Suprapubic skin (tissue), 4 donors: ENCODE results near the gene FAM153A. TPM values are rescaled to one million over a fixed set of nuclear protein-coding genes. Genes with fewer than 3 reads are reported as not detected.
A peak's percentile ranks its signal among the peaks of the same experiment; 100 is the strongest.
"Not testable (repeated sequence)": the region's sequence is repeated elsewhere in the genome, so short reads cannot be mapped to it uniquely, and the experiment has no call there.

Source experiments
- DNase-seq, 2 donors: peaks; one replicate each; pipeline ENCODE4 v3.0.0-alpha.2; 2019; ENCODE audit warnings: low spot score in 2 of 2
- H3K27ac ChIP-seq: fragments of 200-600 bp; sonication (generic); one replicate; pipeline ENCODE4 v1.5.1; 2019
- H3K27me3 ChIP-seq: fragments of 200-600 bp; sonication (generic); one replicate; pipeline ENCODE4 v1.5.1; 2019
- H3K36me3 ChIP-seq: fragments of 200-600 bp; sonication (generic); one replicate; pipeline ENCODE4 v1.5.1; 2019
- H3K4me1 ChIP-seq: fragments of 200-600 bp; sonication (generic); one replicate; pipeline ENCODE4 v1.5.1; 2019
- H3K4me3 ChIP-seq: fragments of 200-600 bp; sonication (generic); one replicate; pipeline ENCODE4 v1.5.1; 2019; ENCODE audit warnings: mild to moderate bottlenecking
- H3K9me3 ChIP-seq: fragments of 200-600 bp; sonication (generic); one replicate; pipeline ENCODE4 v1.5.1; 2019
- WGBS: methylation state at CpG from one replicate; pipeline ENCODE4 v1.1.5; 2018; 5-methylcytosine and 5-hydroxymethylcytosine counted together
- total RNA-seq, 4 donors: library from RNA; depleted of rRNA; stranded (reverse); fragments of >200 nt; gene quantifications; one replicate each; pipeline ENCODE4 v1.1.0, GENCODE V29; 2016

The FAM153A gene
- total RNA-seq, 4 donors from 2014 or later, result 8.1 to 11.8 (median 9.5) TPM

DNA sequence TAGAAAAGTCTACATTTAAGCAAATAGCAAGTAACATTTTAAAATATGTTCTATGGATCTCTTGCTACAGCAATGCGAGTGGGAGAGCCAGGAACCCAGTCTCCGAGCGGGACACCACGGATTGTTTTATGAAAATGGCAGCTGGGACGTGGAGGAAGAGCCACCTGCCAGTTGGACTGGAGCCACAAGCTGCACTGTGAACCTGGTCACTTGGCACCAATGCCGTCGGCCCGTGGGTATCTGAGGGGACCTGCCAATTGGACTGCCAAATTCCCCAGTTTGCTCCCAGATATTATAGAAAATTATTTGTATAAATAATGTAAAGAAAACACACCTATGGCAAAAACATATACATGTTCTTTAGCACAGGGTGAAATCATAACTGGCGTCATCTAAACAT lies 10.6 kb upstream of the FAM153A start:
- not testable (repeated sequence) for H3K27ac ChIP-seq, H3K27me3 ChIP-seq, H3K4me1 ChIP-seq, H3K9me3 ChIP-seq, DNase-seq, H3K36me3 ChIP-seq, H3K4me3 ChIP-seq
- WGBS, result 60% methylated on average over 3 of the region's 9 CpGs

DNA sequence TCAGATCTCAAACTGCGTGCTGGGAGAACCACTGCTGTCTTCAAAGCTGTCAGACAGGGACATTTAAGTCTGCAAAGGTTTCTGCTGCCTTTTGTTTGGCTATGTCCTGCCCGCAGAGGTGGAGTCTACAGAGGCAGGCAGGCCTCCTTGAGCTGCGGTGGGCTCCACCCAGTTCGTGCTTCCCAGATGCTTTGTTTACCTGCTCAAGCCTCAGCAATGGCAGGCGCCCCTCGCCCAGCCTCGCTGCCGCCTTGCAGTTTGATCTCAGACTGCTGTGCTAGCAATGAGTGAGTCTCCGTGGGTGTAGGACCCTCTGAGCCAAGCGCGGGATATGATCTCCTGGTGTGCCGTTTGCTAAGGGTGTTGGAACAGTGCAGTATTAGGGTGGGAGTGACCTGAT lies 8.9 kb upstream of the FAM153A start:
- not testable (repeated sequence) for H3K4me1 ChIP-seq, H3K27ac ChIP-seq, DNase-seq, H3K36me3 ChIP-seq, H3K4me3 ChIP-seq, H3K9me3 ChIP-seq, H3K27me3 ChIP-seq
- 73% methylated on average over 2 of the region's 12 CpGs for WGBS

DNA sequence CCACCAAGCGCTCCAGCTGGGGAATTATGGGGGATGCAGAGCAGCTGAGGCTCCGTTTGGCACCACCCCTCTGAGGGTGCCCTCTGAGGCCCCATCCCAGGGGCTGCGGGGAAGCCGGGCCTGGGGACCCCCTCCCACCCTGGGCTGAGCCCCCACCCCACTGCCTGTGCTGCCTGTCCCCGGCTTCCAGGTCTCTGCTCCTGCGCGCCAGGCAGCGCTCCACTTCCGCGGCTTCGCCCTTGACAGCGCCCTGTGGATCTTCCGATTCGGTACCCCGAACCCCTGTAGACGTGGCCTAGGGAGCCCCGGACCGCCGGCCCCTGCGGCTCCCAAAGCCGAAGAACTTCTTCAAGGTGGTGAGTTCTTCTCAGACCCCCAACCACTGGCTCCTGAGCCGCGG lies 530 bp downstream of the FAM153A start:
- H3K9me3 ChIP-seq, H3K36me3 ChIP-seq, H3K27ac ChIP-seq, H3K4me3 ChIP-seq, DNase-seq, H3K4me1 ChIP-seq, H3K27me3 ChIP-seq: not testable (repeated sequence)
- WGBS, result no CpG with 5 or more reads among the region's 23 CpGs

DNA sequence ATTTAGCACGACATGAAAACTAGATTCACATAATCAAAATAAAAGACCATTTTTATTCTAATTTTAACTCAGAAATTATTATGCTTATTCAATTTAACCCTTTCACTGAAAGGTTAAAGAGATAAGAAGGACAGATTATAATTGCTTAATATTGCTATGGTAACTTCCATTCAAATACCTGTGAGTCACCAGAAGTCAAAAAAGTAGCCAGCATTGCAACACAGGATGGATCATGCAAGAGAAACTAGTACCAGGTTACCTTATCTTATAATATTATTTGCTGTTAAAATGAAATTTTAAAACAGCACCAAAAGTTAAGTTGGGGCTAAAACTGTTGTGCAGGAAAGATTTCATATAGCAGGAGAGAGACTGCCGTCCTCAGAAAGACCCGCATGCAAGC lies 11.5 kb downstream of the FAM153A start:
- WGBS, result 80% methylated on average over 1 of the region's 3 CpGs
- not testable (repeated sequence) for H3K9me3 ChIP-seq, DNase-seq, H3K36me3 ChIP-seq, H3K27ac ChIP-seq, H3K27me3 ChIP-seq, H3K4me3 ChIP-seq, H3K4me1 ChIP-seq

DNA sequence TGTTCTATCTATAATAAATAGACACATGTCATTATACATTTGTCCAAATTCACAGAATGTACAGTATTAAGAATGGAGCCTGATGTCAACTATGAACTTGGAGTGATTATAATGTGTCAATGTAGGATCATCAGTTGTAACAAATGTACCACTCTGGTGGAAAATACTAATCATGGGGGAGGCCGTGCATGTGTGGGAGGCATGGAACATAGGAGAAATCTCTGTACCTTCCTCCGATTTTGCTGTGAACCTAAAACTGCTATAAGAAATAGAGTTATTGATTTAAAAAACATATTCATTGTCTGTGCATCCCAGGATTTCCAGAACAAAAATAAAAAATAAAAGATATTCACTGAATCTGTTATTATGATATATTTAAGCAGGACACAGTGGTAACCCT lies 12.1 kb downstream of the FAM153A start:
- WGBS, result 85% methylated on average over 2 of the region's 2 CpGs
- not testable (repeated sequence) for H3K36me3 ChIP-seq, H3K4me3 ChIP-seq, H3K9me3 ChIP-seq, H3K27me3 ChIP-seq, H3K4me1 ChIP-seq, H3K27ac ChIP-seq, DNase-seq

DNA sequence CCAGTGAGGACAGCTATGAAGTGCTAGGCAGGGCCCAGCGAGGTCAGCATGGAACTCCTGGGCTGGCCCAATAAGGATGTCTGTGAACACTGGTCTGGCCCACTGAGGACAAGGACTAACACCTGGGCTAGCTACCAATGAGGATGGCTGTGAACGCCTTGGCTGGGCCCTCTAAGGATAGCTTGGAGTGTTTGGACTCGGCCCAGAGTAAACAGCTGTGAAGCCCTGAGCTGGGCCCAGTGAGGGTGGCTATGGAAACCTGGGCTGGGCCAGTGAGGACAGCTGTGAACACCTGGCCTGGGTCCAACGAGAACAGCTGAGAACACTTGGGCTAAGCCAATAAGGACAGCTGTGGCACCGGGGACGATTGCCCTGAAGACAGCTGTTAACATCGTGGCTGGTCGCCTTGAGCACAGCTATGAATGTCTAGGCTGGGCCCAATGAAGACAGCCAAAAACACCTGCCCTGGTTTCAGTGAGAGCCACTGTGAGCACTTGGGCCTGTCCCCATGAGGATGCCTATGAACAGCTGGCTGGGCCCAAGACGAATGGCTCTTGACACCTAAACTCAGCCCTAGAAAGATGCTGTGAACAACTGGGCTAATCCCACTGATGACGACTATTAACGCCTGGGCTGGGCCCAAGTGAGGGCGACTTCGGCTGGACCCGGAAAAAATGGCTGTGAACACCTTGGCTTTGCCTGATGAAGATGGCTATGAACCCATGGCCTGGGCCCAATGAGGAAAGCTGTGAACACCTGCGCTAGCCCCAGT lies 18.8 kb downstream of the FAM153A start:
- not testable (repeated sequence) for H3K4me1 ChIP-seq, H3K4me3 ChIP-seq, H3K27ac ChIP-seq, H3K9me3 ChIP-seq, H3K36me3 ChIP-seq, H3K27me3 ChIP-seq
- whole genome bisulfite sequencing, result no CpG with 5 or more reads among the region's 15 CpGs
- peak in 1 of 2 donors; percentile 3 for DNase-seq

DNA sequence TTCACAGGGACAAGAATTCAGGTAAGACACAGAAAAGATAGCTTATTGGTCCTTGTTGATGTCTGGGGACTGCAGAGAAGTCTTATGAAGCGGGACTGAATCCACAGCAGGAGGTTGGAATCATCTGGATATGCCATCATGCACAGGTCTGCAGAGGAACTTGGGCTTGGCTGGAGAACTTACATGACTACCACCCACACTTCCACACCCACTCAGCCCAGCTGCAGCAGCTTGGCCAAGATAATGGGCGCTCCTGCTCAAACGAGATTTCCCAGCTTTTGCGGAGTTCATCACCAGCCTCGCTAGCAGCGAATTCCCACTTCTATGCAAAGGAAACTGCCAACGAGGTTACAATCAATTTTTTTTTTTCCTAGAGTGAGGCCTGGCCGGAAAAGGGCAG lies 21.7 kb downstream of the FAM153A start:
- not testable (repeated sequence) for H3K9me3 ChIP-seq, H3K4me3 ChIP-seq, H3K4me1 ChIP-seq, DNase-seq, H3K27ac ChIP-seq, H3K36me3 ChIP-seq, H3K27me3 ChIP-seq
- WGBS, result 86% methylated on average over 1 of the region's 8 CpGs

DNA sequence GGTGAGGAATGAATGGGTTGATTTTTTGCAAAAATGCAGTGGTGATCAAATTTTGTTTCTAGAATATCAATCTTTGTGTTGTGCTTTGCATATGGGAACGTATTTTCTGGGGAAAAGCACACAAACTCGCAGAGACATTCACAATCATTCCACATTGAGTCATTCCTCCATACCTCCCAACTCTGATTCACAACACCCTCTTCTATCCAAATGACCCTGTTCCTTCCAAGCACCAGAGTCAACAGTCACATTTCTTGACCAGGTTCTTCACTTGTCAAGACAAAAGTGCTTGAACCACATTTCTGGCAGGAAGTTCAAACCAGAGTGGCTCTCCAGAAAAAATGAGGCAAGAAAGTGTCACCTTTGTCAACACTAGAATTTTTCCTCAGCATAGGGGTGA lies 35.3 kb downstream of the FAM153A start:
- not testable (repeated sequence) for H3K36me3 ChIP-seq, H3K4me3 ChIP-seq, H3K4me1 ChIP-seq, DNase-seq, H3K27ac ChIP-seq, H3K9me3 ChIP-seq, H3K27me3 ChIP-seq
- WGBS, result no CpG with 5 or more reads among the region's 2 CpGs

DNA sequence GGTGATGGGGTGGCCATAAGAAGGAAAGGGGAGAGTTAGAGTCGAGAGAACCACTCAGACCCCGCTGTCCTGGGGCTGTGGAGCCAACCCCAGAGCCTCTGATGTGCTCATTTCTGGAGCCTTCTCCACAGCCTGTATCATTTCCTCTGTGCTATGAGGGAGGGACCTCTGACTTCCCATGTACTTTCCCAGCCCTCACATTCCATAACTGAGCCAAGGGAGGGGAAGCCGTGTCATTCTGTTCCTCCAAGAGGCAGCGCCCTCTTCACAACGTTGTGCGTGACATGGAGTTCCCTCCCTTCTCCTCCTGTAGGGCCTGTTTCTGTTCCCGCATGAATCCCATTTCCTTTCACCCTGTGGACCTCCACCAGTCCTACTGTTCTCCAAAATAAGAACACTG lies 57.8 kb downstream of the FAM153A start:
- WGBS, result 28% methylated on average over 2 of the region's 7 CpGs
- not testable (repeated sequence) for H3K27me3 ChIP-seq, H3K4me3 ChIP-seq, H3K36me3 ChIP-seq, H3K4me1 ChIP-seq, DNase-seq, H3K27ac ChIP-seq, H3K9me3 ChIP-seq

DNA sequence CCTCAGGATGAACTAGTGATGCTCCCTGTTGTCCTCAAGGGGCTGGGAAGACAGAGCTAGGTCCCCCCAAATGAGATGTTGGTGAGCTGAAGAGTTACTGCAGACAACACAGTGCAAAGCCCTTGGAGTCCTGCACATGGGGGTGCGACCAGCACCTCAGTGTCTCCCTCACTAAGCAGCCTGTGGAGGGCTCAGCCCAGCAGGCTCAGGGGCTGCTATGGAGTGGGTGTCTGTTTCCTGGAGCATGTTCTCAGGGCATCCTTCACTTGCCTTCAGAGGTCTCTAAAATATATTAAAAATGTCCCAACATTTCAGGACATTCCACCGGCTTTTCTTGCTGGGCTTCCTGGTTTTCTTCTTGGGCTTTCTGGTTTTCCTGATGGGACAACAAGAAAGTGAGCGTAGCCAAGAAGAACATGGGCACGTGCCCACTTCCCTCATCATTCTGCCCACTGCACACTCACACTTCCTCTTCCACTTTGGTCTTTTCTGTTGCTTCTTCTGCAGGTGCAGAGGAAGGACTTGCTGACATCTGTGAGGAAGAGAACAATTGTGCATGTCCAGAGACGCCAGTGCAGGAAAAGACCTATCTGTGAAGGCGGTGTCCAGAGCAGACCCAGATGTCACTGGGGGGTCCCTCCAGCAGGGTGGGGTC lies 58.7 kb downstream of the FAM153A start:
- H3K4me1 ChIP-seq, H3K27ac ChIP-seq, DNase-seq, H3K27me3 ChIP-seq, H3K9me3 ChIP-seq, H3K4me3 ChIP-seq, H3K36me3 ChIP-seq: not testable (repeated sequence)
- no CpG with 5 or more reads among the region's 6 CpGs for WGBS

DNA sequence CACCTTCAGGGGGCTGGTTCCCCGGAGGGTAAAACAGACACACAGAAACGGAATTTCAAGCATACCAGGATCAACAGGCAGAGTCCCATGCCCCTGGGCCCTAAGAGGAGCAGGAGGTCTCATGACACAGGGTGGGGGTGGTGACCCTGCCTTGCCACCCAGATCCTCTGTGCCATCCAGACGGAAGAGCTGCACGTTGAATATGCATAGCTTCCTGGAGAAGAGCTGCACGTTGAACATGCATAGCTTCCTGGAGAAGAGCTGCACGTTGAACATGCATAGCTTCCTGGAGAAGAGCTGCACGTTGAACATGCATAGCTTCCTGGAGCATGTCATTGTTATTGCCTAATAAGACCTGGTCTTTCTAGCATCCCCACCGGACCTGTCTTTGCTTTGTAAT lies 59.9 kb downstream of the FAM153A start:
- not testable (repeated sequence) for H3K27me3 ChIP-seq, H3K4me3 ChIP-seq, H3K27ac ChIP-seq, DNase-seq, H3K9me3 ChIP-seq, H3K4me1 ChIP-seq, H3K36me3 ChIP-seq
- 60% methylated on average over 1 of the region's 8 CpGs for WGBS

DNA sequence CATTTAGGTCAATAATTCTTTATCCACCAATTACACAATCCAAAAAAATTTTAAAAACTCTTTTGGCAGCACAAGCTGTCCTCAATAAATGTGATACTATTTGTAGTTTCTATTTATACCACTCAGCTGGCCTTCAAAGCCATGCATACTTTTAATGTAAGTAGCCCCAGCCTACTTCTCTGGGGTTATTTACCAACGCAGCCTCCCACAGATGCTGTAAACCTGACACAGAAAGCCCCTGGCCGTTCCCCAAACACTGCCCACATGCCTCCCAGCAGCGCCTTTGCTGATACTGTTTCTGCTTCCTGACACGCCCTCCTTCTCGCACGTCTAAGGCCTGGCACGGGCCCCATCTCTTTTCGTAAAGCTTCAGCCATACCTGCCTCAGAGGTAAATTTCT lies 62.7 kb downstream of the FAM153A start:
- H3K36me3 ChIP-seq, DNase-seq, H3K4me3 ChIP-seq, H3K4me1 ChIP-seq, H3K9me3 ChIP-seq, H3K27me3 ChIP-seq, H3K27ac ChIP-seq: not testable (repeated sequence)
- no CpG with 5 or more reads among the region's 8 CpGs for WGBS

DNA sequence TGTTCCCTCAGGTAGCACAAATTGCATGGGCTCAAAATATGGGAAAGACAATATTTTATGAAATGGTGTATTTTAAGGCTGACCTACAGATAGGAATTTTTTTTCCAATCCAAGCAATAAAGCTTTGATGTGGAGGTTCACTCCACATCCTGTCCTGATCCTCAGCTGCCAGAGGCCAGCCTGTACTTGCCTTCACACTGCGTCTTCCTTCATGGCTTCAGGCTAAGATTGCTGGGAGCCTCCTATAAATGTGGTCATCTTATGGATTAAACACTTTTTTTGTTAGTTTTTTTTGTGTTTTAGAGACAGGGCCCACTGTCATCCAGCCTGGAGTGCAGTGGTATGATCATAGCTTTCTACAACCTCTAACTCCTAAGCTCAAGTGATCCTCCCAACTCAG lies 67.3 kb downstream of the FAM153A start:
- not testable (repeated sequence) for H3K9me3 ChIP-seq, H3K27ac ChIP-seq, H3K4me1 ChIP-seq, H3K27me3 ChIP-seq, H3K36me3 ChIP-seq, H3K4me3 ChIP-seq, DNase-seq
- 54% methylated on average over 1 of the region's 1 CpG for WGBS

DNA sequence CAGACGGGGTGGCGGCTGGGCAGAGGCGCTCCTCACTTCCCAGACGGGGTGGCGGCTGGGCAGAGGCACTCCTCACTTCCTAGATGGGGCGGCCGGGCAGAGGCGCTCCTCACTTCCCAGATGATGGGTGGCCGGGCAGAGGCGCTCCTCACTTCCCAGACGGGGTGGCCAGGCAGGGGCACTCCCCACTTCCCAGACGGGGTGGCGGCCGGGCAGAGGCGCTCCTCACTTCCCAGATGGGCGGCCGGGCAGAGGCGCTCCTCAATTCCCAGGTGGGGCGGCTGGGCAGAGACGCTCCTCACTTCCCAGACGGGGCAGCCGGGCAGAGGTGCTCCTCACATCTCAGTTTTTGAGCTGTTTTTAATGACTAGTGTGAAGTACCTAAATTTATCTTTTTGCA lies 86.6 kb downstream of the FAM153A start:
- H3K27ac ChIP-seq, H3K4me1 ChIP-seq, H3K4me3 ChIP-seq, H3K36me3 ChIP-seq, H3K9me3 ChIP-seq, H3K27me3 ChIP-seq, DNase-seq: not testable (repeated sequence)
- no CpG with 5 or more reads among the region's 22 CpGs for WGBS
